Activated B cell treated with CpG ODN at 0.5 μM for 24 hours (primary cell): ENCODE measurements around the gene WDPCP. TPM values are rescaled to one million over a fixed set of nuclear protein-coding genes. Genes with fewer than 3 reads are reported as not detected.
"Not testable (repeated sequence)": the region's sequence is repeated elsewhere in the genome, so short reads cannot be mapped to it uniquely, and the experiment has no call there.

Source experiments
- ATAC-seq: fragments of 200-7000 bp; cut with Tn5 transposase; one replicate; pipeline ENCODE4 v1.10.0; 2021; ENCODE audit warnings: low read depth, mild to moderate bottlenecking, moderate library complexity
- CTCF ChIA-PET: fragments of 350-600 bp; sonication (Branson Sonifier 250); formaldehyde crosslinking; loops from one replicate; lab custom pipeline; 2021; ENCODE audit warnings: antibody characterized with exemption; lab: Charles Lee
- POLR2A ChIA-PET: fragments of 350-600 bp; sonication (Branson Sonifier 250); formaldehyde crosslinking; loops from one replicate; lab custom pipeline; 2021; ENCODE audit warnings: antibody characterized with exemption; lab: Charles Lee
- DNase-seq: peaks from one replicate; pipeline ENCODE4 v3.0.0; 2022
- H3K27ac Mint-ChIP-seq: one replicate; pipeline ENCODE4 v1.8.0; 2020; ENCODE audit warnings: mixed read lengths
- H3K27me3 Mint-ChIP-seq: one replicate; pipeline ENCODE4 v1.8.0; 2021; ENCODE audit warnings: mixed read lengths
- H3K36me3 Mint-ChIP-seq: one replicate; pipeline ENCODE4 v1.8.0; 2021; ENCODE audit warnings: low read depth, mixed read lengths
- H3K4me1 Mint-ChIP-seq: one replicate; pipeline ENCODE4 v1.8.0; 2021; ENCODE audit warnings: mixed read lengths
- H3K4me3 Mint-ChIP-seq: one replicate; pipeline ENCODE4 v1.8.0; 2020; ENCODE audit warnings: mild to moderate bottlenecking, mixed read lengths
- H3K9me3 Mint-ChIP-seq: one replicate; pipeline ENCODE4 v1.8.0; 2020; ENCODE audit warnings: mixed read lengths
- CTCF ChIP-seq: fragments of 200-600 bp; IDR thresholded peaks from one replicate; pipeline ENCODE4 v1.8.0; 2022; ENCODE audit warnings: antibody characterized with exemption, mild to moderate bottlenecking
- intact Hi-C: fragments of 100-400 bp; cut with micrococcal nuclease; formaldehyde crosslinking; loops from one replicate; pipeline ENCODE4 v1.15.1; 2024
- total RNA-seq: library from RNA; stranded (reverse); gene quantifications from 2 replicates; pipeline ENCODE4 v1.2.3, GENCODE V29; 2022

WDPCP gene
- total RNA-seq, 1 donor from 2014 or later: 12.9 TPM

GRCh38 chr2:63374341-63374740 lies 213.9 kb downstream of the WDPCP start:
- no peak for TF ChIP-seq CTCF
- Mint-ChIP-seq H3K4me1 (no peaks in the 10 kb centered on the region), H3K9me3 (peaks cover 10% of the 10 kb centered on the region), H3K27me3 (no peaks in the 10 kb centered on the region), H3K36me3 (peaks cover 21% of the 10 kb centered on the region), H3K27ac (no peak overlapping the region), H3K4me3 (no peak overlapping the region)
- POLR2A ChIA-PET: no interaction called here
- intact Hi-C loops: no loop called here
- CTCF ChIA-PET: no interaction called here
- DNase-seq: no peak
- ATAC-seq: no peak

- Mint-ChIP-seq H3K4me3 (no peak overlapping the region), H3K9me3 (peaks cover 10% of the 10 kb centered on the region), H3K27me3 (no peaks in the 10 kb centered on the region), H3K27ac (no peak overlapping the region), H3K36me3 (peaks cover 17% of the 10 kb centered on the region), H3K4me1 (no peaks in the 10 kb centered on the region)
- intact Hi-C loops: no loop called here
- POLR2A ChIA-PET: no interaction called here
- DNase-seq: no peak
- CTCF ChIA-PET: no interaction called here
- TF ChIP-seq CTCF: no peak
- ATAC-seq: no peak
Observed at GRCh38 chr2:63372549-63372948, 215.7 kb downstream of the WDPCP start.

- DNase-seq (no peak), ATAC-seq (no peak)
- no peak overlapping the region for H3K4me3 Mint-ChIP-seq
- H3K36me3 Mint-ChIP-seq: peaks cover 19% of the 10 kb centered on the region
- no peaks in the 10 kb centered on the region for H3K27me3 Mint-ChIP-seq
- CTCF ChIA-PET: no interaction called here
- H3K9me3 Mint-ChIP-seq: peaks cover 10% of the 10 kb centered on the region
- no peak overlapping the region for H3K27ac Mint-ChIP-seq
- no peak for TF ChIP-seq CTCF
- POLR2A ChIA-PET: no interaction called here
- no peaks in the 10 kb centered on the region for H3K4me1 Mint-ChIP-seq
- intact Hi-C loops: no loop called here
Observed at GRCh38 chr2:63369146-63369545, 219.1 kb downstream of the WDPCP start.

GRCh38 chr2:63364866-63365265 lies 223.4 kb downstream of the WDPCP start:
- no peak for TF ChIP-seq CTCF
- Mint-ChIP-seq H3K4me3 (no peak overlapping the region), H3K4me1 (no peaks in the 10 kb centered on the region), H3K27me3 (no peaks in the 10 kb centered on the region), H3K9me3 (no peaks in the 10 kb centered on the region), H3K27ac (no peak overlapping the region), H3K36me3 (peaks cover 5% of the 10 kb centered on the region)
- intact Hi-C loops: no loop called here
- ChIA-PET CTCF (no interaction called here), POLR2A (no interaction called here)
- DNase-seq (no peak), ATAC-seq (no peak)

GRCh38 chr2:63357722-63358121 lies 230.6 kb downstream of the WDPCP start:
- POLR2A ChIA-PET, H3K27ac Mint-ChIP-seq, CTCF ChIA-PET, DNase-seq, ATAC-seq, H3K4me1 Mint-ChIP-seq, H3K27me3 Mint-ChIP-seq, H3K4me3 Mint-ChIP-seq, intact Hi-C loops: not testable (repeated sequence)
- peaks cover 29% of the 10 kb centered on the region for H3K36me3 Mint-ChIP-seq
- H3K9me3 Mint-ChIP-seq: peaks cover 30% of the 10 kb centered on the region

GRCh38 chr2:63347361-63347760 lies 240.9 kb downstream of the WDPCP start:
- Mint-ChIP-seq H3K9me3 (peaks cover 29% of the 10 kb centered on the region), H3K27me3 (no peaks in the 10 kb centered on the region), H3K4me1 (no peaks in the 10 kb centered on the region), H3K36me3 (peaks cover 42% of the 10 kb centered on the region), H3K27ac (no peak overlapping the region), H3K4me3 (no peak overlapping the region)
- ATAC-seq (no peak), DNase-seq (no peak)
- ChIA-PET CTCF (no interaction called here), POLR2A (no interaction called here)
- intact Hi-C loops: no loop called here
- no peak for TF ChIP-seq CTCF
